ENCODE results near the gene ALOX5AP. TPM values are rescaled to one million over a fixed set of nuclear protein-coding genes. Genes with fewer than 3 reads are reported as not detected.

ALOX5AP gene
- total and polyA plus RNA-seq, 10 of the 15 experiments (the other 5 are each of a cell fraction or from before 2014, with no cell fraction given): 45.9 to 426 (median 109) TPM

GRCh38 chr13:30735025-30735871 is at the start of gene ALOX5AP (continued):
- no peak for TF ChIP-seq KAT2A (conservative IDR thresholded peaks at IDR 0.05; ENCODE audit: control insufficient read depth, low read depth, low read length)
- peak; percentile 79 for TF ChIP-seq ATF7 (IDR thresholded peaks at IDR 0.05; ENCODE audit: low read depth)
- peak; percentile 10; the same call in 1 of the 2 replicates for TF ChIP-seq NR2F1 (conservative IDR thresholded peaks at IDR 0.05)
- no peak for TF ChIP-seq MYB (IDR thresholded peaks at IDR 0.05; ENCODE audit: borderline replicate concordance, low read depth, low read length)
- TF ChIP-seq CREM (IDR thresholded peaks at IDR 0.05; ENCODE audit: low read depth): peak; percentile 76; the same call in 1 of the 2 replicates
- peak; percentile 81 for TF ChIP-seq TCF3 (IDR thresholded peaks at IDR 0.05; ENCODE audit: borderline replicate concordance, insufficient read depth, low read depth, low read length)
- peak; percentile 86 for TF ChIP-seq NFIC (IDR thresholded peaks at IDR 0.05; ENCODE audit: low read depth, low read length)

GRCh38 chr13:30685987-30686386 is 49.4 kb upstream of the ALOX5AP start:
- ChIA-PET CTCF (no interaction called here), RAD21 (ENCODE audit: unreplicated experiment) (no interaction called here), POLR2A (no interaction called here), SMC1A (ENCODE audit: uncharacterized antibody, unreplicated experiment) (interaction anchor here (2.2 kb wide), 1 partner anchor 118 kb away, joined by 8 read pairs; no protein-coding TSS in a partner anchor)
- 0 out of 4 replicates have a peak, but pooled peaks cover 2% of the 10 kb centered on the region in 2 experiments for H3K27me3 ChIP-seq (replicated peaks in 1 of 2; ENCODE audit: control insufficient read depth in 2 of 2, insufficient read depth in 2 of 2, low read length in 1 of 2)
- FAIRE-seq (no peak), DNase-seq (ENCODE audit: low read depth, low spot score) (no peak), ATAC-seq (no peak)
- in situ Hi-C loops (cut with MboI) (no loop called here), intact Hi-C loops (cut with micrococcal nuclease; ENCODE audit: unreplicated experiment) (no loop called here)
- no peak overlapping the region for H3K4me2 ChIP-seq (ENCODE audit: control insufficient read depth, insufficient read depth)
- no peaks in the 10 kb centered on the region for H4K20me1 ChIP-seq (ENCODE audit: control insufficient read depth, insufficient read depth)
- no peaks in the 10 kb centered on the region for H3K36me3 ChIP-seq (ENCODE audit: control insufficient read depth in 2 of 2, insufficient read depth in 2 of 2, low read length in 1 of 2)
- no peak overlapping the region for H3K27ac ChIP-seq (ENCODE audit: control insufficient read depth, insufficient read depth)
- no peak overlapping the region for H3K9ac ChIP-seq (ENCODE audit: control insufficient read depth, insufficient read depth, low read length)
- no peaks in the 10 kb centered on the region for H3K4me1 ChIP-seq (ENCODE audit: control insufficient read depth, insufficient read depth, low read length)
- H3K9me3 ChIP-seq (replicated peaks; ENCODE audit: control insufficient read depth, insufficient read depth, low read length): no peaks in the 10 kb centered on the region
- no peak for TF ChIP-seq PML (IDR thresholded peaks at IDR 0.05; ENCODE audit: low read length)
- TF ChIP-seq EP300 (IDR thresholded peaks at IDR 0.05; ENCODE audit: borderline replicate concordance in 1 of 2, control insufficient read depth in 1 of 2, low read depth in 2 of 2, low read length in 2 of 2): no peak
- TF ChIP-seq KDM1A (IDR thresholded peaks at IDR 0.05; ENCODE audit: borderline replicate concordance): no peak
- TF ChIP-seq BMI1 (IDR thresholded peaks at IDR 0.05; ENCODE audit: borderline replicate concordance): no peak
- no peak for TF ChIP-seq ZNF207 (IDR thresholded peaks at IDR 0.05; ENCODE audit: borderline replicate concordance)
- no peak for TF ChIP-seq SUZ12 (IDR thresholded peaks at IDR 0.05; ENCODE audit: unreplicated experiment)
- no peak for TF ChIP-seq CHD4 (IDR thresholded peaks at IDR 0.05)
- no peak for TF ChIP-seq BCLAF1 (IDR thresholded peaks at IDR 0.05)
- TF ChIP-seq ATF7 (IDR thresholded peaks at IDR 0.05; ENCODE audit: low read depth): no peak
- TF ChIP-seq NR2C2 (IDR thresholded peaks at IDR 0.05; ENCODE audit: borderline replicate concordance, control insufficient read depth, insufficient read length, low read depth): no peak
- WGBS (ENCODE audit: insufficient coverage, insufficient replicate concordance, low lambda C conversion rate, missing lambda C conversion rate): 13% methylated on average over 2 of the region's 2 CpGs
- BruUV-seq (replicated peaks): no TSS peak
- no peak overlapping the region for H3K4me3 ChIP-seq
- H2AFZ ChIP-seq (ENCODE audit: control insufficient read depth, low read depth, low read length): no peak overlapping the region
- H3K79me2 ChIP-seq (ENCODE audit: control insufficient read depth, insufficient read depth, low read length): no peaks in the 10 kb centered on the region

Data from GM12878 (cell line).